GM18519 (cell line): ENCODE data around the gene ZCCHC10.
"Not testable (repeated sequence)": the region's sequence is repeated elsewhere in the genome, so short reads cannot be mapped to it uniquely, and the experiment has no call there.

ENCODE experiments used
- ATAC-seq: cut with Tn5 transposase; IDR thresholded peaks from one replicate; pipeline ENCODE4 v1.9.1; 2021; ENCODE audit warnings: mild to moderate bottlenecking, moderate library complexity; ENCODE audit not compliant: unreplicated experiment, low FRiP score

Gene ZCCHC10

GRCh38 chr5:132981288-132981687, 45.1 kb downstream of the ZCCHC10 start:
- ATAC-seq, result no peak

GRCh38 chr5:132979976-132980375, 46.4 kb downstream of the ZCCHC10 start:
- ATAC-seq, result no peak

- ATAC-seq, result no peak
These were observed 46.9 kb downstream of the ZCCHC10 start for GRCh38 chr5:132979367-132979940.

- ATAC-seq, result no peak
These were observed 49.5 kb downstream of the ZCCHC10 start for GRCh38 chr5:132976852-132977251.

GRCh38 chr5:132972436-132972828, 53.9 kb downstream of the ZCCHC10 start:
- not testable (repeated sequence) for ATAC-seq

GRCh38 chr5:132971483-132972435, 54.6 kb downstream of the ZCCHC10 start:
- no peak for ATAC-seq

- no peak for ATAC-seq
These were observed 61.2 kb downstream of the ZCCHC10 start for GRCh38 chr5:132965120-132965519.

GRCh38 chr5:132963171-132964104, 62.9 kb downstream of the ZCCHC10 start, which contains the start of gene AFF4:
Gene AFF4 (minus strand): TSS chr5:132963634. CDS start chr5:132937189, 26,445 bp downstream.
- peak; percentile 91 for ATAC-seq

- no peak for ATAC-seq
These were observed 63.8 kb downstream of the ZCCHC10 start for GRCh38 chr5:132962429-132963021.

- no peak for ATAC-seq
These were observed 64.5 kb downstream of the ZCCHC10 start for GRCh38 chr5:132961887-132962286.

GRCh38 chr5:132961123-132961815, 65.1 kb downstream of the ZCCHC10 start:
- not testable (repeated sequence) for ATAC-seq

GRCh38 chr5:132956166-132956799, 70.1 kb downstream of the ZCCHC10 start:
- not testable (repeated sequence) for ATAC-seq

- no peak for ATAC-seq
These were observed 72.6 kb downstream of the ZCCHC10 start for GRCh38 chr5:132953710-132954109.

- ATAC-seq, result no peak
These were observed 73.5 kb downstream of the ZCCHC10 start for GRCh38 chr5:132952829-132953228.

GRCh38 chr5:132951897-132952296, 74.5 kb downstream of the ZCCHC10 start:
- no peak for ATAC-seq

- no peak for ATAC-seq
These were observed 77.2 kb downstream of the ZCCHC10 start for GRCh38 chr5:132949136-132949535.

- no peak for ATAC-seq
These were observed 78.7 kb downstream of the ZCCHC10 start for GRCh38 chr5:132947671-132948070.
